GM12878 (cell line): ENCODE data around the gene SLC19A1.

ENCODE experiments used
- BHLHE40 ChIP-seq, 2 experiments: fragments of 450-650 bp in 1 of 2; IDR thresholded peaks; 2 replicates each; pipeline ENCODE4 v1.6.1; 2011 to 2017; ENCODE audit warnings: low read depth in 2 of 2, borderline replicate concordance in 1 of 2, improper control_type of control experiment in 1 of 2, low read length in 1 of 2, mild to moderate bottlenecking in 1 of 2
- BMI1 ChIP-seq: fragments of 450-650 bp; IDR thresholded peaks from 2 replicates; pipeline ENCODE4 v1.6.1; 2016; ENCODE audit warnings: mild to moderate bottlenecking, moderate library complexity, borderline replicate concordance
- DPF2 ChIP-seq: fragments of 450-650 bp; IDR thresholded peaks from 2 replicates; pipeline ENCODE4 v1.6.1; 2017; ENCODE audit warnings: mild to moderate bottlenecking
- ELK1 ChIP-seq: IDR thresholded peaks from 2 replicates; pipeline ENCODE4 v1.6.1; 2012; ENCODE audit warnings: low read depth, low read length, improper control_type of control experiment
- EZH2 ChIP-seq: IDR thresholded peaks from 2 replicates; pipeline ENCODE4 v1.6.1; 2012; ENCODE audit warnings: low read depth, mild to moderate bottlenecking, control low read depth, inconsistent platforms, low read length, borderline replicate concordance; ENCODE audit not compliant: control insufficient read depth
- JUND ChIP-seq: IDR thresholded peaks from 2 replicates; pipeline ENCODE4 v1.6.1; 2012; ENCODE audit warnings: low read depth, mild to moderate bottlenecking, low read length, improper control_type of control experiment, moderate library complexity
- POLR2A ChIP-seq: IDR thresholded peaks from 2 replicates; pipeline ENCODE4 v1.6.1; 2011; ENCODE audit warnings: low read depth, mild to moderate bottlenecking, low read length
- POLR2AphosphoS5 ChIP-seq: IDR thresholded peaks from 2 replicates; pipeline ENCODE4 v1.6.1; 2011; ENCODE audit warnings: mild to moderate bottlenecking, low read length, inconsistent platforms
- RAD21 ChIP-seq: IDR thresholded peaks from 2 replicates; pipeline ENCODE4 v1.6.1; 2011; ENCODE audit warnings: mild to moderate bottlenecking, low read depth, low read length, moderate library complexity; ENCODE audit not compliant: insufficient read depth
- USF2 ChIP-seq: IDR thresholded peaks from 2 replicates; pipeline ENCODE4 v1.6.1; 2011; ENCODE audit warnings: low read depth, low read length, improper control_type of control experiment, borderline replicate concordance
- ZBTB11 ChIP-seq: fragments of 450-650 bp; formaldehyde crosslinking; IDR thresholded peaks from 2 replicates; pipeline ENCODE4 v1.5.0; 2022; ENCODE audit warnings: mild to moderate bottlenecking, missing genetic modification characterization

- no peak for TF ChIP-seq POLR2AphosphoS5
- no peak for TF ChIP-seq POLR2A
- no peak for TF ChIP-seq ELK1
- TF ChIP-seq BHLHE40 (IDR thresholded peaks at IDR 0.05; ENCODE audit: borderline replicate concordance in 1 of 2, low read depth in 2 of 2, low read length in 1 of 2), result no peak
- TF ChIP-seq USF2, result no peak
- no peak for TF ChIP-seq JUND
- no peak for TF ChIP-seq EZH2
- TF ChIP-seq BMI1, result no peak
- TF ChIP-seq RAD21, result no peak
- no peak for TF ChIP-seq ZBTB11 (CRISPR knock-in tag)
- TF ChIP-seq DPF2, result no peak
Observed at GRCh38 chr21:45448810-45449657, 93.2 kb downstream of the SLC19A1 start.
